IPS-18c (cell line): ENCODE data around the gene UBA7.
"Not testable (repeated sequence)": the region's sequence is repeated elsewhere in the genome, so short reads cannot be mapped to it uniquely, and the experiment has no call there.

Experiments
- H3K4me3 ChIP-seq: 2 replicates; pipeline ENCODE4 v1.7.0; 2013; ENCODE audit warnings: low read depth, mild to moderate bottlenecking, low read length, moderate library complexity; ENCODE audit not compliant: insufficient read depth
- H3K9me3 ChIP-seq: one replicate; pipeline ENCODE4 v1.6.1; 2013; ENCODE audit warnings: mild to moderate bottlenecking, low read length, moderate library complexity; ENCODE audit not compliant: control insufficient read depth, insufficient read depth

Gene UBA7

DNA sequence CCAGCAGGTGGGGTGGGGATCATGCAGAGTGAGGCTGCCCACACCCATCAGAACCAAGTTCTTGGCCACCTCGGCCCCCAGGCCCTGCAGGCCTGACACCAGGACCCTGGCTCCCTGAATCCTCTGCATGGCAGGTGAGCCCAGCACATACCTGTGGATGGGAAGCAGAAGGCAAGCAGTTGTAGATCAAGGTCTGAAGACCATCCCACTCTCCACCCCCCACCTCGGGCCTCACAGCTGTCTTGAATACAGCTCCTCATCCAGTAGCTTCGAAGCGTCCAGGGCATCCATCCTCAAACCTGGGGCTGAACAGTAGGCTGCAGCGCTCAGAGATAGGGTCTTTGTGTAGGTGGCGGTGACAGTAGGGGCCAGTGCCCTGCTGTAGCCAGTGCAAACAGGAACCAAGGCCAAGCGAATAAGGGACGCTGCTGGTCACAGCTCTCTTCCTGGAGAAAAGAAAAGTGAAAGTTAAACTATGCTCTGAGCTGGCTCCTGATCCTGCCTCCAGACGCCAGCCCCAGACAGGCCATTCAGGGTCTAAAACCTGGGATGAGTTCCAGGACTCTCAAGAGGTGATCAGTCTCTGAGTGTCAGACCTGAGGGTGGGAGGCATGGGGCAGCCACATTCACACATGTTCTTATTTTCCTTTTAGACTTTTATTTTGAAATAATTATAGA is at the start of gene UBA7:
TSS of gene UBA7 (minus strand) at position 457 of the 678 bp plus-strand sequence. CDS start at position 291, 166 bp downstream.
- Histone ChIP-seq H3K4me3 (no peak within 1 kb of the TSS), H3K9me3 (no peaks in the 10 kb centered on the region)

- Histone ChIP-seq H3K4me3 (no peak overlapping the region), H3K9me3 (no peaks in the 10 kb centered on the region)
Observed at GRCh38 chr3:49859576-49860305, 46.0 kb upstream of the UBA7 start.

GRCh38 chr3:49856181-49857005 is 42.6 kb upstream of the UBA7 start, which contains the start of gene TRAIP:
Gene TRAIP, minus strand, starts transcription at chr3:49856564. Its CDS starts 111 bp downstream, at chr3:49856453.
- Histone ChIP-seq H3K4me3 (peak within 1 kb of the TSS; percentile 82), H3K9me3 (no peaks in the 10 kb centered on the region)

DNA sequence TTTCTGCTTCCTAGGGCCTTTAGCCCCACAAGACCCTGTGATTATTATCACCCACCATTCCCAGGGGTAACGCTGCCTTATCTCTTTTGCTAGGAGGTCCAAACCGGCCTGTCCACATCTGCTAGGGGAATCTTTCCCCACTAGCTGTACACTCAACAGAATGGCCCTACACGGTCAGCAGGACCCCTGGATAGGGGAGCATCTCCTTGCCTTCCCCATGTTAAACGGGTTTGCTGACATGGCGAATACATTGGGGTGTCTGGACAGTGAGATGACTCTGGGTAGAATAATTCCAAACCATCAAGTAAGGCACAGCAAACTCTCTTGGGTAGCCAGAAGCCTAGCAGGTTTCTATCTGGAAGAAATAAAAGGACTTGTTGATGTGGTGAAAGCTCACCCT is 41.9 kb upstream of the UBA7 start:
- Histone ChIP-seq H3K4me3 (peak overlapping the region; percentile 82), H3K9me3 (no peaks in the 10 kb centered on the region)

GRCh38 chr3:49845694-49846093 is 31.9 kb upstream of the UBA7 start:
- Histone ChIP-seq H3K9me3 (no peaks in the 10 kb centered on the region), H3K4me3 (no peak overlapping the region)

GRCh38 chr3:49844464-49845183 is 30.9 kb upstream of the UBA7 start:
- Histone ChIP-seq H3K4me3 (no peak overlapping the region), H3K9me3 (no peaks in the 10 kb centered on the region)

DNA sequence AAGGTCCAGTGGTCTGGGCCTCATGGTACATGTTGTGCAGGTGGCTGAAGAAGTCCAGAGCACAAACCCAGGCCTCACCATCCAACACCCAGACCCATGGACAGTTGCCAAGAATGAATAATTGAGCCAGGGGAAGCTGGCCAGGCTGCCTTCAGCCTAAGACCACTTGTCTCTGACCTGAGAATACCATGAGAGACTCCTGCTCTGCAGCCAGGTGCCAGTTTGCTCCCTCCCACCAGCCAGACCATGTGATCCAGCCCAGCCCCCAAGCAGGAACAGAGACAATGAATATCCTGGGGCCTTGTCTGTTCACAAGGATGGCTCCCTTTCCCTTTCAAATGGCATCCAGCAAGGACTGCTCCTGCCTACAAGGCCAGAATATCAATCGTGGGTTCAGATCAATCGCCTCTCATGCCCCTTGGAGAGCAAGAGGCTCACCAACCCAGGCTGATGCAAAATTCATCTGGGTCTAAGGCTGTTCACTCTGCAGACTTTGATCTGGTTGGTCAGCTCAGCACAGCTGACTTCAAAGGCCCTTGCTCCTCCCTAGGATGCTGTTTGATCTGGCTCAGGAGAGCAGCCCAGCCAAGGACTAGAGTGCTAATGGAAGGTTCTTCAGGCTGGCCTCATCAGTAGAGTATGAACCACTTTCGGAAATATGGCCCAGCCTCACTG is 29.2 kb upstream of the UBA7 start:
- no peaks in the 10 kb centered on the region for H3K9me3 ChIP-seq
- H3K4me3 ChIP-seq: no peak overlapping the region

GRCh38 chr3:49841806-49842205 is 28.1 kb upstream of the UBA7 start:
- H3K4me3 ChIP-seq: no peak overlapping the region
- no peaks in the 10 kb centered on the region for H3K9me3 ChIP-seq

GRCh38 chr3:49841126-49841696 is 27.5 kb upstream of the UBA7 start:
- Histone ChIP-seq H3K4me3 (no peak overlapping the region), H3K9me3 (no peaks in the 10 kb centered on the region)

DNA sequence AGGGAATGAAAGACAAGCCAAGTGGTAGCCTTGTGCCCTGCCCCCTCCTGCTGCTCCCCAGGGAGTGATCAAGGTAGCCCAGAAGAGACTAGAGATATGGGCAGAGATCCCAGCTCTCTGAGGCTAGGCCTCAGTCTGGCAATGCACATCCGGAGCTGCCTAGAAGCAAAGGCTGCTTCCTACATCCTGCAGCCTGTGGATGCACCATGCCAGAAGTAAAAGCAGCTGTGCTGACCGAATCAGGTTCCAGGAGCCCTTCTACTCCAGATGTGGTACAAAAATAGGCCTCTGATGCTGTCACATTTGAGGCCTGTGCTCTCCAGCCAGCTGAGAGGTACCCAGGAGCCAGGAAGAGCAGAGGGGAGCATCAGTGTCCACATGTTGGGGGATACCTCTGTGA is 26.6 kb upstream of the UBA7 start:
- Histone ChIP-seq H3K4me3 (no peak overlapping the region), H3K9me3 (no peaks in the 10 kb centered on the region)

- Histone ChIP-seq H3K9me3 (no peaks in the 10 kb centered on the region), H3K4me3 (no peak overlapping the region)
Observed at GRCh38 chr3:49839193-49839809, 25.5 kb upstream of the UBA7 start.

DNA sequence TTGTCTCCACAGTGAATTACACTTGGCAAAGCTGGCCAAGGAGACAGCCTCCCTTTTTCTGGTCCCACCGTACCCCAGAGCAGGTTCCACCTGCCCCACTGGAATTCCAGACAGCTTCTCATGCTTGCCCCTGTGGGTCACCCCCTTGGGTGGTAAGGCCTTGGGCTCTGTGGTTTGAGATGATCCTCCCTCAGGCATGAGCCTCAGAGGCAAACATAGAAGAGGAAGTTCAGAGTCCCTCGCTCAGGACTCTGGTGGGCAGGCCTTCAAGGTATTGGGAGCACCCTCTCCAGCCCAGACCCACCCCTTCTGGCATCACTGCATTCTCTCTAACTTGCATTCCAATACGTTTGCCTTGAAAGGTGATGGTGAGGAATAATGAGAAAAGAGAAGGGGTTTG is 17.6 kb upstream of the UBA7 start:
- Histone ChIP-seq H3K9me3 (no peaks in the 10 kb centered on the region), H3K4me3 (no peak overlapping the region)

DNA sequence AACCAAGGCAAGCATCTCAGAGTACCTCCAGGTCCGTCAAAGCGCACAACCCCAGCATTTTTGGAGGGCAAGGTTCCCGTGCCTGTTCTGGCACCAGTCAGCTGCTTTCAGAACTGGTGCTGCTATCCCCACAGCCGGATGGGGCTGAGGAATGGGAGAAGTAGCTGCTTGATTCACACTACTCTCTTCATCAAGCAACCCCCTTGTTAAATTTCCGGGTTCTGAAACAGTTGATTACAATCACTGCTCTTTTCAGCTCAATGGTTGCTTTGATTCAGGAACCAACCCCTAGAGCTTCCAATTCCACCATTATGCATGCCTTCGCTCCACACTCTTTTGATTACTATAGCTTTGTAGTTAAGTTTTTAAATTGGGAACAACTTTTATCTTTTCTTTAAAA is 12.3 kb upstream of the UBA7 start:
- no peak overlapping the region for H3K4me3 ChIP-seq
- no peaks in the 10 kb centered on the region for H3K9me3 ChIP-seq

DNA sequence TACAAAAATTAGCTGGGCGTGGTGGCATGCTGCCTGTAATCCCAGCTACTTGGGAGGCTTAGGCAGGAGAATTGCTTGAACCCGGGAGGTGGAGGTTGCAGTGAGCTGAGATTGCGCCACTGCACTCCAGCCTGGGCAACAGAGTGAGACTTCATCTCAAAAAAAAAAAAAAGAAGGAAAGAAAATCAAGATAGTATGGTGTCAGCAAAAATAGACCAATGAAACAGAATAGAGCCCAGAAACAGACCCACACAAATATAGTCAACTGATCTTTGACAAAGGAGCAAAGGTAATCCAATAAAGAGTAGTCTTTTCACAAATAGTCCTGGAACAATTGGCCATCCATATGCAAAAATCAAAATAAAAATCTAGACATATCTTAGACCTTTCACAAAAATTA is 9.4 kb upstream of the UBA7 start:
- not testable (repeated sequence) for H3K4me3 ChIP-seq, H3K9me3 ChIP-seq

DNA sequence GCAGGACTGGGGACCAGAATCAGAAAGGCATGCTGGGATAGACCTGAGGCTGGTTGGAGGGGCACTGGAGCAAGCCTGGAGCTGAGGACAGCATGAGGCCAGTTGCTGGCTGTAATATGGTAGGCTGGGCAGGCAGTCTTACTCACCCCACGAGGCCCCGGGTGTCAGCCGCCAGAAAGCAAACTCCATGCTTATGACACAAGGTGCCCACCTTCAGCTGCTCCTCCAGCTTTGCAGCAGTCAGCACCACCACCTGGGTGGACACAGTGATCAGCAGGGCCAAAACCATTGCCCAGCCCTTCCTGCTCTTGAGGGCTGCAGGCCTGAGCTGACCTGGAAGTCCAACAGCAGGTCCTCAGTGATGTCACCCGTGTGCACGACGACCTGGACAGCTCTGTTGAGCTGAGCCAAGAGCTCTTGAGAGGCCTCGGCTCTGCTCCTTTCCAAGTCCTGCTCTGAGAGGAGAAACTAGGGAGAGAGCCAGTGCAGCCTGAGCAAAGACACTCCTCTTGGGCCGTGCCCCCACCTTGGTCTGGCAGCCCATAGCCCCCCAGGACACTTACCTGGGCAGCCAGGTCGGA is 747 bp downstream of the UBA7 start:
- Histone ChIP-seq H3K4me3 (no peak overlapping the region), H3K9me3 (no peaks in the 10 kb centered on the region)
